K562 (cell line): Measurements from ENCODE around the gene TMEM239. TPM values are rescaled to one million over a fixed set of nuclear protein-coding genes. Genes with fewer than 3 reads are reported as not detected.

Experiments
- ATAC-seq: fragments of 200-7000 bp; cut with Tn5 transposase; 3 replicates; pipeline ENCODE4 v1.9.1; 2020; ENCODE audit warnings: moderate library complexity
- BruUV-seq: library from RNA; stranded (reverse); fragments of 400-500 nt; replicated peaks from 2 replicates; lab custom pipeline; 2021; lab: Mats Ljungman, UMichigan
- CTCF ChIA-PET: fragments of 300-600 bp; formaldehyde crosslinking; extraction: SDS; loops from one replicate; lab custom pipeline; 2021; ENCODE audit warnings: low intra/inter-chr PET ratio; lab: Yijun Ruan, JAX
- POLR2A ChIA-PET: fragments of 300-600, 350-650 bp; sonication (Branson Sonifier 250); formaldehyde crosslinking; extraction: SDS; loops from one replicate; lab custom pipeline; 2021; ENCODE audit warnings: antibody characterized with exemption, inconsistent platforms; lab: Yijun Ruan, JAX
- DNase-seq, 4 experiments: peaks; one replicate each; pipeline versions ENCODE4 v3.0.0 to v3.0.0-alpha.2; 2011 to 2018; ENCODE audit warnings: low spot score in 3 of 4, mixed read lengths in 3 of 4; ENCODE audit errors: extremely low read depth in 1 of 4
- FAIRE-seq: peaks from 2 replicates; lab custom pipeline; 2011; peaks lifted over from hg19 to GRCh38; lab: Jason Lieb, UNC
- H2AFZ ChIP-seq: 2 replicates; pipeline ENCODE4 v1.6.0; 2011; ENCODE audit warnings: low read depth, low read length, control low read depth, inconsistent platforms
- H3K27ac ChIP-seq: fragments of 200-600 bp; 3 replicates; pipeline ENCODE4 v1.8.0; 2011; ENCODE audit warnings: low read depth, mild to moderate bottlenecking, control low read depth, inconsistent platforms, low read length, moderate library complexity, mixed read lengths; ENCODE audit errors: extremely low read depth
- H3K27me3 ChIP-seq, 2 experiments: fragments of 300-600 bp in 1 of 2; 2 replicates in 1 of 2; 3 replicates in 1 of 2; pipeline versions ENCODE4 v1.6.0 to v1.8.0; 2011; ENCODE audit warnings: inconsistent platforms in 2 of 2, low read length in 2 of 2, mild to moderate bottlenecking in 1 of 2, mixed read lengths in 1 of 2, moderate library complexity in 1 of 2; ENCODE audit not compliant: control insufficient read depth in 2 of 2, insufficient read depth in 2 of 2
- H3K36me3 ChIP-seq: fragments of 300-600 bp; 3 replicates; pipeline ENCODE4 v1.8.0; 2011; ENCODE audit warnings: mild to moderate bottlenecking, low read length, inconsistent platforms; ENCODE audit not compliant: control insufficient read depth, insufficient read depth
- H3K4me1 ChIP-seq, 2 experiments: fragments of 200-600 bp in 1 of 2; replicated peaks in 1 of 2; 2 replicates in 1 of 2; 3 replicates in 1 of 2; pipeline versions ENCODE4 v1.5.1 to v1.8.0; 2011; ENCODE audit warnings: inconsistent platforms in 2 of 2, low read length in 2 of 2, mild to moderate bottlenecking in 1 of 2, mixed read lengths in 1 of 2, moderate library complexity in 1 of 2; ENCODE audit not compliant: control insufficient read depth in 2 of 2, insufficient read depth in 2 of 2
- H3K4me2 ChIP-seq: 2 replicates; pipeline ENCODE4 v1.6.1; 2011; ENCODE audit warnings: low read length, control low read depth, inconsistent platforms, mixed read lengths; ENCODE audit not compliant: insufficient read depth
- H3K4me3 ChIP-seq: fragments of 200-600 bp; sonication (generic), shearing (Covaris generic); 2 replicates; pipeline ENCODE4 v1.5.1; 2016; ENCODE audit warnings: control low read depth, inconsistent platforms
- H3K79me2 ChIP-seq: fragments of 200-600 bp; 3 replicates; pipeline ENCODE4 v1.8.0; 2011; ENCODE audit warnings: low read length, inconsistent platforms; ENCODE audit not compliant: control insufficient read depth, insufficient read depth
- H3K9ac ChIP-seq, 2 experiments: 2 replicates each; pipeline versions ENCODE4 v1.6.0 to v1.6.1; 2011; ENCODE audit warnings: low read depth in 2 of 2, low read length in 2 of 2, control low read depth in 1 of 2, inconsistent platforms in 1 of 2, mild to moderate bottlenecking in 1 of 2, mixed read lengths in 1 of 2; ENCODE audit not compliant: insufficient read depth in 1 of 2
- H3K9me1 ChIP-seq: one replicate; pipeline ENCODE4 v1.6.0; 2011; ENCODE audit warnings: inconsistent platforms, mild to moderate bottlenecking, low read length, moderate library complexity; ENCODE audit not compliant: control insufficient read depth, insufficient read depth
- H3K9me3 ChIP-seq: replicated peaks from 2 replicates; pipeline ENCODE4 v1.5.1; 2011; ENCODE audit warnings: low read depth, low read length, inconsistent platforms; ENCODE audit not compliant: control insufficient read depth, insufficient read depth
- H4K20me1 ChIP-seq: replicated peaks from 2 replicates; pipeline ENCODE4 v1.6.1; 2011; ENCODE audit warnings: low read length, inconsistent platforms, mixed read lengths; ENCODE audit not compliant: control insufficient read depth, insufficient read depth
- CBX2 ChIP-seq: fragments of 200-600 bp; sonication (generic); IDR thresholded peaks from one replicate; pipeline ENCODE4 v1.6.1; 2012; ENCODE audit warnings: mild to moderate bottlenecking, low read length, inconsistent platforms; ENCODE audit not compliant: insufficient read depth, poor library complexity, severe bottlenecking
- E4F1 ChIP-seq: fragments of 250-450 bp; sonication (Bioruptor Pico); IDR thresholded peaks from 2 replicates; pipeline ENCODE4 v1.5.0; 2021; ENCODE audit warnings: mild to moderate bottlenecking, borderline replicate concordance
- EGR1 ChIP-seq: fragments of 450-650 bp; conservative IDR thresholded peaks from 2 replicates; pipeline ENCODE4 v1.6.1; 2017; ENCODE audit warnings: mild to moderate bottlenecking
- HNRNPK ChIP-seq: fragments of 200-400 bp; formaldehyde crosslinking; IDR thresholded peaks from one replicate; pipeline ENCODE4 v1.6.1; 2018; ENCODE audit warnings: mild to moderate bottlenecking, low read depth, low read length; ENCODE audit not compliant: poor library complexity, severe bottlenecking
- POLR2AphosphoS2 ChIP-seq: IDR thresholded peaks from 2 replicates; pipeline ENCODE4 v1.6.1; 2012; ENCODE audit warnings: low read length, improper control_type of control experiment
- SMAD4 ChIP-seq: fragments of 250-450 bp; sonication (Bioruptor Pico); conservative IDR thresholded peaks from 2 replicates; pipeline ENCODE4 v1.8.0; 2021; ENCODE audit warnings: inconsistent platforms, mild to moderate bottlenecking, moderate library complexity
- THAP7 ChIP-seq: fragments of 250-450 bp; sonication (Bioruptor Pico); IDR thresholded peaks from 2 replicates; pipeline ENCODE4 v1.5.0; 2021
- ZBTB7A ChIP-seq: IDR thresholded peaks from 2 replicates; pipeline ENCODE4 v1.6.1; 2011; ENCODE audit warnings: low read depth, mild to moderate bottlenecking, low read length, moderate library complexity, borderline replicate concordance; ENCODE audit not compliant: control insufficient read depth
- ZNF124 ChIP-seq: sonication (generic); formaldehyde crosslinking; IDR thresholded peaks from 2 replicates; pipeline ENCODE4 v1.8.1; 2022; ENCODE audit warnings: missing genetic modification reagents
- ZNF639 ChIP-seq, 2 experiments: fragments of 200-800 bp in 1 of 2; sonication (Bioruptor generic) in 1 of 2; sonication (generic) in 1 of 2; formaldehyde crosslinking in 1 of 2; IDR thresholded peaks in 1 of 2; conservative IDR thresholded peaks in 1 of 2; 2 replicates each; pipeline versions ENCODE4 v1.5.0 to v1.6.1; 2016 to 2020; ENCODE audit warnings: missing compliant biosample characterization in 1 of 2, missing genetic modification characterization in 1 of 2, missing genetic modification reagents in 1 of 2
- WGBS: fragments of 100-300 bp; shearing (Covaris generic); methylation state at CpG from one replicate; pipeline ENCODE4 v1.1.6; 2016; ENCODE audit warnings: low coverage, mixed read lengths; ENCODE audit not compliant: insufficient coverage; ENCODE audit errors: missing lambda C conversion rate; 5-methylcytosine and 5-hydroxymethylcytosine counted together
- in situ Hi-C: fragments of 300-500 bp; cut with MboI; formaldehyde crosslinking; loops from 4 replicates; pipeline ENCODE4 v1.15.0; 2018; ENCODE audit warnings: inconsistent platforms, mixed read lengths
- intact Hi-C: fragments of 100-400 bp; cut with micrococcal nuclease; formaldehyde crosslinking; loops from 2 replicates; pipeline ENCODE4 v1.14.2; 2022
- polyA plus RNA-seq, 8 experiments: library from polyadenylated mRNA; depleted of rRNA in 4 of 8; stranded (reverse) in 5 of 8; unstranded in 3 of 8; fragments of >200 nt; fragmentation: Nextera tagmentation in 2 of 8; fragmentation: Illumina TruSeq in 1 of 8; extraction: Ambion mirVana in 2 of 8; extraction: Trizol in 1 of 8; gene quantifications; 2 replicates each; pipeline versions ENCODE4 v1.2.1 to v1.2.3, GENCODE V29; 2011 to 2014; ENCODE audit warnings: inconsistent platforms in 1 of 8, missing spikeins in 1 of 8
- total RNA-seq, 7 experiments: library from RNA; depleted of rRNA in 6 of 7; stranded (reverse); fragments of >200 nt in 6 of 7; fragmentation: Illumina TruSeq in 2 of 7; extraction: Trizol in 2 of 7; gene quantifications; 2 replicates each; pipeline versions ENCODE4 v1.2.1 to v1.2.3, GENCODE V29; 2011 to 2021; ENCODE audit warnings: low replicate concordance in 1 of 7

TMEM239 gene
- total and polyA plus RNA-seq, 9 of the 15 experiments (the other 6 are each of a cell fraction or from before 2014, with no cell fraction given), result not detected

- no peak overlapping the region for H3K27ac ChIP-seq
- no TSS peak for BruUV-seq
These were observed 10.3 kb upstream of the TMEM239 start for GRCh38 chr20:2805689-2806350.

GRCh38 chr20:2806351-2806701 lies 9.8 kb upstream of the TMEM239 start:
- CTCF ChIA-PET, result no interaction called here
- 5% methylated on average over 4 of the region's 4 CpGs for WGBS
- TF ChIP-seq CBX2 (no peak), ZBTB7A (no peak), ZNF639 (CRISPR knock-in tag; conservative IDR thresholded peaks at IDR 0.05 in 1 of 2, IDR thresholded peaks at IDR 0.05 in 1 of 2) (no peak), E4F1 (no peak), THAP7 (no peak), POLR2AphosphoS2 (no peak)

More at GRCh38 chr20:2805689-2806350, 10.3 kb upstream of the TMEM239 start:
- no peaks in the 10 kb centered on the region for H3K9me1 ChIP-seq
- H3K4me3 ChIP-seq, result no peak overlapping the region
- H3K27me3 ChIP-seq, result peaks cover 0 to 17% of the 10 kb centered on the region in 2 experiments; a peak in 2 of 5 replicates
- CTCF ChIA-PET, result no interaction called here
- peaks cover 4 to 23% of the 10 kb centered on the region in 2 experiments; a peak in 4 of 5 replicates for H3K4me1 ChIP-seq
- FAIRE-seq, result no peak
- H3K36me3 ChIP-seq, result no peaks in the 10 kb centered on the region
- no peak overlapping the region for H3K4me2 ChIP-seq
- no peak overlapping the region for H2AFZ ChIP-seq
- no peaks in the 10 kb centered on the region for H3K9me3 ChIP-seq
- WGBS, result 17% methylated on average over 8 of the region's 22 CpGs
- DNase-seq, result peak in 3 of 4 experiments; percentile 15 to 50 (median 44)
- no peaks in the 10 kb centered on the region for H4K20me1 ChIP-seq
- TF ChIP-seq HNRNPK (no peak), SMAD4 (CRISPR knock-in tag) (no peak), ZNF124 (CRISPR knock-in tag) (no peak), EGR1 (peak; percentile 85)
- POLR2A ChIA-PET, result no interaction called here
- no peak for ATAC-seq
- in situ Hi-C loops (no loop called here), intact Hi-C loops (no loop called here)
- H3K9ac ChIP-seq, result no peak overlapping the region
- H3K79me2 ChIP-seq, result no peaks in the 10 kb centered on the region

More at GRCh38 chr20:2806351-2806701, 9.8 kb upstream of the TMEM239 start:
- DNase-seq (no peak), FAIRE-seq (no peak), ATAC-seq (no peak)
- no peak overlapping the region for H3K9ac ChIP-seq
- intact Hi-C loops, result no loop called here
- H3K4me2 ChIP-seq, result no peak overlapping the region
- no peaks in the 10 kb centered on the region for H3K9me3 ChIP-seq
- POLR2A ChIA-PET, result no interaction called here
- peaks cover 4 to 20% of the 10 kb centered on the region in 2 experiments; a peak in 4 of 5 replicates for H3K4me1 ChIP-seq
- no peak overlapping the region for H3K4me3 ChIP-seq
- H3K27me3 ChIP-seq, result peaks cover 0 to 14% of the 10 kb centered on the region in 2 experiments; a peak in 2 of 5 replicates
- no peak overlapping the region for H2AFZ ChIP-seq
- no peaks in the 10 kb centered on the region for H3K36me3 ChIP-seq
- in situ Hi-C loops, result no loop called here
- no peak overlapping the region for H3K27ac ChIP-seq
- no peaks in the 10 kb centered on the region for H3K79me2 ChIP-seq
- BruUV-seq, result no TSS peak
- no peaks in the 10 kb centered on the region for H3K9me1 ChIP-seq
- H4K20me1 ChIP-seq, result no peaks in the 10 kb centered on the region
